Lung (tissue), 12 donors: ENCODE measurements around the gene NSD2. TPM values are rescaled to one million over a fixed set of nuclear protein-coding genes. Genes with fewer than 3 reads are reported as not detected.
"Not testable (repeated sequence)": the region's sequence is repeated elsewhere in the genome, so short reads cannot be mapped to it uniquely, and the experiment has no call there.

Experiments
- ATAC-seq: fragments of 200-7000 bp; cut with Tn5 transposase; one replicate; pipeline ENCODE4 v1.9.1; 2020; ENCODE audit warnings: moderate number of reproducible peaks; ENCODE audit not compliant: insufficient read depth, low FRiP score
- DNase-seq, 3 donors: peaks; one replicate each; pipeline ENCODE4 v3.0.0-alpha.2; 2013 to 2017
- H3K27ac ChIP-seq, 2 donors: one replicate each; pipeline ENCODE4 v1.5.1; 2013; ENCODE audit warnings: mild to moderate bottlenecking in 2 of 2, moderate library complexity in 2 of 2, control low read depth in 1 of 2, inconsistent platforms in 1 of 2, low read depth in 1 of 2, low read length in 1 of 2
- H3K27me3 ChIP-seq, 3 donors: one replicate each; pipeline ENCODE4 v1.5.1; 2013; ENCODE audit warnings: low read length in 2 of 3; ENCODE audit not compliant: control insufficient read depth in 3 of 3, insufficient read depth in 3 of 3
- H3K36me3 ChIP-seq, 4 donors: one replicate each; pipeline ENCODE4 v1.5.1; 2013; ENCODE audit warnings: low read length in 4 of 4, mild to moderate bottlenecking in 1 of 4, moderate library complexity in 1 of 4; ENCODE audit not compliant: control insufficient read depth in 4 of 4, insufficient read depth in 4 of 4
- H3K4me1 ChIP-seq, 5 donors: one replicate each; pipeline ENCODE4 v1.5.1; 2013; ENCODE audit warnings: low read length in 5 of 5, mild to moderate bottlenecking in 2 of 5, moderate library complexity in 1 of 5; ENCODE audit not compliant: control insufficient read depth in 5 of 5, insufficient read depth in 5 of 5
- H3K4me3 ChIP-seq: one replicate; pipeline ENCODE4 v1.5.1; 2013; ENCODE audit warnings: mild to moderate bottlenecking, control low read depth, moderate library complexity
- H3K9ac ChIP-seq, 2 donors: one replicate each; pipeline ENCODE4 v1.5.1; 2013; ENCODE audit warnings: low read length in 2 of 2, control low read depth in 1 of 2; ENCODE audit not compliant: insufficient read depth in 1 of 2
- H3K9me3 ChIP-seq, 4 donors: one replicate each; pipeline ENCODE4 v1.5.1; 2013; ENCODE audit warnings: low read length in 3 of 4, mild to moderate bottlenecking in 1 of 4, moderate library complexity in 1 of 4; ENCODE audit not compliant: control insufficient read depth in 4 of 4, insufficient read depth in 3 of 4
- WGBS, 2 donors: extraction: QIAGEN DNeasy Blood & Tissue Kit; methylation state at CpG; one replicate each; pipeline ENCODE4 v1.1.7; 2013; 5-methylcytosine and 5-hydroxymethylcytosine counted together
- polyA plus RNA-seq, 2 donors: library from polyadenylated mRNA; stranded (reverse); fragments of 200-250 nt; gene quantifications; one replicate each; pipeline ENCODE4 v1.2.1, GENCODE V29; 2013
- total RNA-seq, 2 donors: library from RNA; depleted of rRNA in 1 of 2; stranded (reverse); fragments of >200 nt in 1 of 2; gene quantifications; one replicate each; pipeline ENCODE4 v1.2.1, GENCODE V29; 2014 to 2021
- TF ChIP-seq, protein P1 (sequence below): IDR thresholded peaks from 2 replicates; pipeline ENCODE4 v1.5.1; 2012; ENCODE audit warnings: mild to moderate bottlenecking; ENCODE audit errors: control extremely low read depth, extremely low read depth
- donor health status: control.
- donor health status: control.
- donor health status: Bipolar disorder and iron deficiency.
- donor health status: healthy.
- donor health status: DM: yes; HTN: yes; CAD: no.

The NSD2 gene
- total and polyA plus RNA-seq, 4 donors: 12.7 to 66.2 (median 28.3) TPM

- no peaks in the 10 kb centered on the region for H3K4me1 ChIP-seq
- H3K27ac ChIP-seq: no peak overlapping the region
- H3K4me3 ChIP-seq: no peak overlapping the region
- TF ChIP-seq, protein P1, sequence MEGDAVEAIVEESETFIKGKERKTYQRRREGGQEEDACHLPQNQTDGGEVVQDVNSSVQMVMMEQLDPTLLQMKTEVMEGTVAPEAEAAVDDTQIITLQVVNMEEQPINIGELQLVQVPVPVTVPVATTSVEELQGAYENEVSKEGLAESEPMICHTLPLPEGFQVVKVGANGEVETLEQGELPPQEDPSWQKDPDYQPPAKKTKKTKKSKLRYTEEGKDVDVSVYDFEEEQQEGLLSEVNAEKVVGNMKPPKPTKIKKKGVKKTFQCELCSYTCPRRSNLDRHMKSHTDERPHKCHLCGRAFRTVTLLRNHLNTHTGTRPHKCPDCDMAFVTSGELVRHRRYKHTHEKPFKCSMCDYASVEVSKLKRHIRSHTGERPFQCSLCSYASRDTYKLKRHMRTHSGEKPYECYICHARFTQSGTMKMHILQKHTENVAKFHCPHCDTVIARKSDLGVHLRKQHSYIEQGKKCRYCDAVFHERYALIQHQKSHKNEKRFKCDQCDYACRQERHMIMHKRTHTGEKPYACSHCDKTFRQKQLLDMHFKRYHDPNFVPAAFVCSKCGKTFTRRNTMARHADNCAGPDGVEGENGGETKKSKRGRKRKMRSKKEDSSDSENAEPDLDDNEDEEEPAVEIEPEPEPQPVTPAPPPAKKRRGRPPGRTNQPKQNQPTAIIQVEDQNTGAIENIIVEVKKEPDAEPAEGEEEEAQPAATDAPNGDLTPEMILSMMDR: no peak
- ATAC-seq (no peak), DNase-seq (no peak)
- H3K27me3 ChIP-seq: no peaks in the 10 kb centered on the region
- H3K36me3 ChIP-seq: peaks cover 0 to 15% (median 13%) of the 10 kb centered on the region in 4 donors
- no peak overlapping the region for H3K9ac ChIP-seq
- peaks cover 0 to 9% (median 3%) of the 10 kb centered on the region in 4 donors for H3K9me3 ChIP-seq
- WGBS, 2 donors: 93 to 95% methylated on average over 19 of the region's 19 CpGs
Observed at GRCh38 chr4:1993169-1993516, 122.0 kb downstream of the NSD2 start.

- not testable (repeated sequence) for H3K4me3 ChIP-seq, H3K9ac ChIP-seq, H3K27me3 ChIP-seq, H3K9me3 ChIP-seq, ATAC-seq, DNase-seq, H3K4me1 ChIP-seq, H3K27ac ChIP-seq
- peaks cover 0 to 14% (median 12%) of the 10 kb centered on the region in 4 donors for H3K36me3 ChIP-seq
- WGBS, 2 donors: 96 to 98% methylated on average over 19 to 20 of the region's 20 CpGs
Observed at GRCh38 chr4:1993718-1994516, 122.7 kb downstream of the NSD2 start.

DNA sequence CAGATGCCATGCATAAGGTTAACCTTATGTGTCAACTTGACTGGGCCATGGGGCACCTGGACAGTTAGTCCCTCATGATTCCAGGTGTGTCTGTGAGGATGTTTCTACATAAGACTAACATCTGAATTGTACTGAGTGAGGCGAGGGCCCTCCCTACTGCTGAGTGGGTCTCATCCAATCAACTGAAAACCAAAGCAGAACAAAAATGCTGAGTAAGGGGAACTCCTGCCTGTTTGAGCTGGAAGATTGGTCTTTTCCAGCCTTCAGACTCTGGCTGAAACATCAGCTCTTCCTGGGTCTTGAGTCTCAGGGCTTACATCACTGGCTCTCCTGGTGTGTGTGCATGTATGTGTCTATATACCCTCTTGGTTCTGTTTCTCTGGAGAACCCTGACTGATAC, 123.7 kb downstream of the NSD2 start:
- DNase-seq (no peak), ATAC-seq (no peak)
- WGBS, 2 donors: 96% methylated on average over 1 of the region's 1 CpG
- no peak overlapping the region for H3K27ac ChIP-seq
- H3K27me3 ChIP-seq: no peaks in the 10 kb centered on the region
- H3K36me3 ChIP-seq: peaks cover 0 to 9% (median 6%) of the 10 kb centered on the region in 4 donors
- no peak overlapping the region for H3K9ac ChIP-seq
- TF ChIP-seq, protein P1: no peak
- no peak overlapping the region for H3K4me3 ChIP-seq
- H3K9me3 ChIP-seq: peaks cover 0 to 9% (median 3%) of the 10 kb centered on the region in 4 donors
- no peaks in the 10 kb centered on the region for H3K4me1 ChIP-seq

- peaks cover 0 to 9% (median 3%) of the 10 kb centered on the region in 4 donors for H3K9me3 ChIP-seq
- TF ChIP-seq, protein P1: no peak
- H3K9ac ChIP-seq: no peak overlapping the region
- no peak for DNase-seq
- 73 to 93% methylated on average over 3 of the region's 3 CpGs for WGBS, 2 donors
- no peaks in the 10 kb centered on the region for H3K27me3 ChIP-seq
- no peaks in the 10 kb centered on the region for H3K4me1 ChIP-seq
- no peak for ATAC-seq
- H3K36me3 ChIP-seq: peaks cover 0 to 8% (median 4%) of the 10 kb centered on the region in 4 donors
- H3K27ac ChIP-seq: no peak overlapping the region
- no peak overlapping the region for H3K4me3 ChIP-seq
Observed at GRCh38 chr4:1996866-1997611, 125.8 kb downstream of the NSD2 start.
